GM19397 (cell line): ENCODE results near the gene CDH13.
"Not testable (repeated sequence)": the region's sequence is repeated elsewhere in the genome, so short reads cannot be mapped to it uniquely, and the experiment has no call there.

Source experiments
- ATAC-seq: cut with Tn5 transposase; IDR thresholded peaks from one replicate; pipeline ENCODE4 v1.9.1; 2021; ENCODE audit warnings: mild to moderate bottlenecking, moderate library complexity; ENCODE audit not compliant: unreplicated experiment

Gene CDH13

DNA sequence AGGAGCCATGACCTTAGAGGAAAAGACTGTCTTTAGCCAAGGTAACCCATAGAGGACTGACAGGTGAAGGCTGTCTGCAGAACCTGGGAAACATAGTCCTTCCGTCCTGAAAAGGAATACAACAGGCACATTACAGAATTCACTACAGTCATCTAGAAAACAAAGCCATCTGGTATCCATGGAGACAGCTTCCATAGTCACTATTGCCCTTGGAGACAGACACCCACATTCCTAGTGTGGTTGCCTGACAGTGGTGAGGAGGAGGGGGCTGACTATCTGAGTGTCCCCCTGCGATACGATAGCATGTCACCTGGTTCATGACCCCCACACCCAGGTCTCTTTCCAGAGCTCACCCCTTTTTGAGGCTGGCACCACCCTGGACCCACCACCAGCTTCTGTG, 254.7 kb downstream of the CDH13 start:
- no peak for ATAC-seq

DNA sequence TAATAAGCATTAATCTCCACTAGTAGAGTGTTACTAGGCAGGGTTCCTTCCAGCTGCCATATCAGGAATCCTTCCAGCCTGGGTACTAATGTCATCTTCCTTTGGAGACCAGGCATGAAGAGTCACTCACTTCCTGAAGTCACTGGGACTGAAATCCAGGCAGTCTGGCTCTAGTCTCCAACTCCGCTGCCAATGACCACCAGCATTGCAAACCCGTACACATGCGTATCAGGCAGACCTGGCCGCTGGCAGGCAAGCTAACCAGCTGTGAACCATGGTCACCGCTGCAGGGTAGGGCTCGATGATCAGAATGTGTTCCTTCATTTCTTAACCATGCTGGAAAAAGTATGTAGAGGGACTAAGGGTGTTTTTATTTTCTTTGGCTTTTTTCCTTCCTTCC, 255.5 kb downstream of the CDH13 start:
- ATAC-seq, result no peak

DNA sequence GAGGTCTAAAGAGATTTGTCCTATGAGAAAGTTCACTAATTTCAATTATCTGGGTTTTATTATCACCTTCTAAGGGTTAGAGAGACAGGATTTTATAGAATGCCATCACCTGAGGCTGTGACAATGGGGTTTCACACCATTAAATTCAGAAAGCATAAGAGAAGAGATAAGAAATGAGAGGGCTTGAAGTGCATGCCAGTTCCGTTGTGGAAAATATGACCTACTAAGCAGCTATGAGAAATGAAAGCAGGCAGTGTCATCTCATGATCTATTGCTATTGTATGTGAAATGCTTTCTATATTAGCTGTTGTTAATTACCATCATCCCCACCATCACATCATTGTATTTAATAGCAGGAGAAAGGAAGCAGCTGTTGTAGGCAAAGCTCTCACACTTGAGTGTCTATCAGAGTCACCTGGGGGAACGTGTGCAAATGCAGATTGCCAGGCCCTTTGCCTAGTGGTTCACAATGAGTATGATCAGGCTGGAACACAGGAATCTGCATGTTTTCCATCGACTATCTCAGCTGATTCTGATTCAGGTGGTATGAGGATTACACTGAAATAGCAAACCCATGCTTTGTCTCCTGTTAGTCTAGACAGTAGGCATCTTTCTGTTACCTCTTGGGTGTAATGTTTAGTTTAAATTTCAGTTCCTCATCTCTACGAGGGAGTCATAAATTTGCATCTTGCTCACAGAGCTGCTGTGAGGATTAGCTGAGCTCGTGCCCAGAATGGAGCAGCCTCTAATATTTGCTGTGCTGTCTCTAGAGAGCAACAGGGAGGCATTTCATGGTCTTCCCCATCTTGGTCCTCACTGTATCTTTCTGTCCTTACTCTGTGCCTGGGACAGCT, 256.4 kb downstream of the CDH13 start:
- ATAC-seq, result peak; percentile 86

DNA sequence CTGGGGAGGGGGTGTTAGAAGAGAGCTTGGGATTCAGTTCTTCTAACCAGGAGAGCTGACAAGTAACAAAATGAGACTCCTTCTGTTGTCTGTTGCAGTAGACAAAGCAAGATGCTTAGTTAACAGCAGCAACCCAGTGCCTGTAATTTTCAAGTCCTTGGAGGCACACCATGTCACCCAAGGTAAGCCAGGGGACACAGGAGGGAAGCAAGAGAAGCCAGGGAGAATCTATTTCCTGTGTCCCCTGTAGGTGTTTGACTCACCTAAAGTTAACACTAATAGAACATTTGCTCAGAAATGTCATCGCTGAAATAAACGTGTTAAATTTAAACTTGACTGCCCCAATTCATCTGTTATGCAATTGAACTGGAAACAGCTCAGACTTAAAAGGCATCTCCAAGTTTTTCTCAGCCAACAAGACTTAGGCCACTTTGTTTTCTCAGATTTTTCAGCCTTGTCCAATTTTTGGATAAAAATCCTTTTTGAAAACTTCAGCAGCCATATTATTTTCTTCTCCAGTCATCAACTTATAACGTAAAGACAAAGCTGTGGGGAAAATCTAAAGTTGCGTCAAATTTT, 257.6 kb downstream of the CDH13 start:
- ATAC-seq, result no peak

DNA sequence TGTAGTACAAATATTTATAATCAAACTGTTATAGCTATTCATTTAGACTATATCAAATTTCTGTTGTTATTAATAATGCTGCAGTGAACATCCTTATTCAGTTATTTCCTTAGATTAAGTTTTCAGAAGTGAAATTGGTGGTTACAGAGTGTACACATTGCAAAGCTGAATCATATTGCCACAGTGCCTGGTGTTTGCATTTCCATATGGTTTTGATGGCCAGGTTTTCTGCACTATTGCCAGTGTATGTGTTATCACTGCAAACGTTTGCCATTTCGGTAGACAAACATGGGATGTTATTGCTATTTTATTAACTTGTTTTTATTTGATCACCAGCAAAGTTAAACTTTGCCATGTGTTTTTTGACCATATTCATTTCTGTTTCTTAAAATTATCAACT, 259.4 kb downstream of the CDH13 start:
- no peak for ATAC-seq

DNA sequence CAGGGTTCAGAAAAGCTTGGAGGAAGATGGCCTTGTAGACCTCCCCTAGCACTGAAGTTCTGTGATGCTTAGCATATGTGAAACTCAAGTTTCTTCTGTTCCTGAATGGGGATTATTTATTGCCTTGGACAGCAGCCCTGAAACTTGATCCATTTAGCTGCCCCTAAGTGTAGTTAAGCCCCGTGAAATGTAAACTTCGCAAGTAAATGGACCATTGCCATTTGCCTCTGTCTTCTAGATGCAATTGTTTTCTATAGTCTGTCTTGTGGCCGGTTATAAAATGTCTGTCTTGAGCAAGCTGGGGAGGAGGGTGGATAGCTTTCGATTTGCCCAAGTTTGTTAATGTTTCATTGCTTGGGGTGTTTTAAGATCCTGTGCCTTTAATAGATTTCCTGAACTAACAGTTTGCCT, 261.8 kb downstream of the CDH13 start:
- no peak for ATAC-seq

DNA sequence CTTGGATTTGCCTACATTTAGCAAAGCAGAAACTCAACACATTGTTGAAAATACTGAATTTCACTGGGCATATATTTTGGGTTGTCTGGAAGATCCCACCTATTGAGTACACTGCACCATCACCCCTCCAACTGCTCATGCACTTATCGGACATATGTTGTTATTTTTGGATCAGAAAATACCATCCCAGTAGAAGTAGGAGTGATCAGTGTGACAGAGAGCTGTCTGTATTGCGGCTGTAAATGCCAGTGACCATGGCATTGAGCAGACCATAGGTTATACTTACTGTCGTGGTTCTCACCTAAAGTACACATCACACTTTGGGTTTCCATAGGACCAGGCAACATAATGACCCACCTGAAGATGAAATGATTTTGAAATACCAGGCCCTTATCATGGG, 264.7 kb downstream of the CDH13 start:
- no peak for ATAC-seq

DNA sequence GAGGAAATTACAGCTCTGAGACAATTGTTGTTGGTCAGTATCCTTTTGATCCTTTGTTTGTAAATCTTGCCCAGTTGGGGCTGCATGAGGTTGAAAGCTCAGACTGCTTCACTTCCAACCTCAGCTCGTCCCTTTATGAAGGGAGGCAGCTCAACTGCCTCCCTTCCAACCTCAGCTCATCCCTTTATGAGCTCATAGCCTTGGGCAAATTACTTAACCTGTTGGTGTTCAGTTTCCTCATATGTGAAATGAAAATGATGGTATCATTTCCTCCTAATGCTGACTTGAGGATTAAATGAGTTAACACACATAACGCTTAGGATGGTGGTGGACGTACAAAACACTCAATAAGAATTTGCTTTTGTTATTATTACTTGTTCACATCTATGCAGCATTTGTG, 265.1 kb downstream of the CDH13 start:
- no peak for ATAC-seq

DNA sequence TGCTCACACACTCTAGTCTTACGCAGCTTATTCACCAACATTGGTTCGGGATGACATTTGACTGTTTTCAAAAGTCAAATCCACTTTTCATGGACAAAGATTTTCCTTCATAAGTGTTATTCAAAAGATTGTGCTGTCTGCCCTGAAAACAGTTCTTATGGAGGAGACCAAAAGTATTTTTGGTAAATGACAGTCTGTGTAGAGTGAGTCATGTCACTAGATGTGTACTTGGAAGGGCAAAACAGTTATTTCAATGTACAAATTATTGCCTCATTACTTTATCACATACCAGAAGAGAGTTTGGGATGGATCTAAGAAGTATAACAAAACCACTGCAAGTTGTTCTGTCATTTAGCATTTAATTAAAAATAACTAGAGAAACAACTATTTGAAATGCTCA, 265.6 kb downstream of the CDH13 start:
- ATAC-seq, result no peak

DNA sequence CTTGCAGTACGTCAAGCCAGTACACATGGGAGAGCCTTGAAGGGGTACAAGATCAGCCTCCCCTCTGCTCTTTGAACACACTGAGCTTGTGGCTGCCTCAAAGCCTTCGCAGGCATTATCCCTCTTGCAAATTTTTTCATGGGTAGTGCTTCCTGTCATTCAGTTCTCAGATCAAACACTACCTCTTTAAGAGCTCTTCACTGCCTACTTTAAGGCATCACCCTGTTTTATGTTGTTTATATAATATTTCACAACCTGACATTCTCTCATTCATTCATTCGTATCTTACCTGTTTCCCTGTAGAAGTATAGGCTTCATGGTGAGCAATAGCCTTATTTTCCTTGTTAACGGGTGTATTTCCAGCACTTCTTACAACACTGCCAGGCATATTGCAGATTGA, 269.1 kb downstream of the CDH13 start:
- ATAC-seq, result no peak

DNA sequence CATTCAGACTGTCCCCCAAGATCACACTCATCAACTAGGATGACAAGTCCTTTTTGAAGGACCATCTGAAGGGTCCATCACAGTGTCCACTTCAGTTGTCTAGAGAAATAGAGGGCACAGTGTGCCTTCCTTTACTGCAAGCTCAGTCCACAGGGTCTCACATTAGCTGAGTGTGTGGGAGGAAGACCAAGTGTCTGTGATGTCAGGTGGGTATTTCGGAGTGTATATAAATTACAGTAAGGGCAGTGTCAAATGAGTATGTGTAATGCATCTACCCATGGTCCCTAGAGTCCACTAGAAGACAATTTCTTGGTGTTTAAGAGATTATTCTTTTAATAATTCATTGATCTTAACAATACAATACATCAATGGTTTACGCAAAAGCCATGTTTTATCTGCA, 272.2 kb downstream of the CDH13 start:
- ATAC-seq, result no peak

DNA sequence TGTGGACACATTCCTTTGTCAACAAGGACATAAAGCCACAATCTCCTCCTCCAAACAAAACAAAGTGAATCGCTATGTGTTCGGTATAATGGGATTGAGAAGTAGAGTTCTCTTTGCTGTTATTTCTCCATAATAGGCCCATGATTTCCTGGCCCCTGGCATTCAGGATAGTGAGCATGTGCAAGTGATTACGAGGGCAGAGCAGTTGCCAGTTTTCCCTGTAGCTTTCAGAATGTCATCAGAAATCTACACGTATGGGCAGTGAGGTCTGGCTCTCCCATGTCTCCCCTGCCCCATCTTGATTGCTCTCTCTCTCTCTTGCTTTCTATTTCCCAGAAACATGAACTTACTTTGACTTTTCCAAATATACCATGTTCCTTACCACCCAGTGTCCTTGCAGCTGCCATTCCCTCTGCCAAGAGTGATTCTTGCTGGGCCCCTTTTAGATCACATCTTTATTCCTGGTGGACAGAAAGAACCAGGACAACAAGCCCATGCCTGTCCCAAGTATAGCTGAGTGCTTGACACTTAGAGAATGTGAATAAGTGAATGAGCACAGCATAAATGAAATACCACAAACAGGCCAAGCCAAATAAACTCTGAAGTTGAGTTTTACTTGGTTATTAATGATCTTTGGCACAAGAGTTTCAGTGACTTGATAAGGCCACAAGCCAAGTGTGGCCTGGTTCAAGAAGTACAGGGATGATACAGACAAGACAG, 273.1 kb downstream of the CDH13 start:
- ATAC-seq, result no peak

DNA sequence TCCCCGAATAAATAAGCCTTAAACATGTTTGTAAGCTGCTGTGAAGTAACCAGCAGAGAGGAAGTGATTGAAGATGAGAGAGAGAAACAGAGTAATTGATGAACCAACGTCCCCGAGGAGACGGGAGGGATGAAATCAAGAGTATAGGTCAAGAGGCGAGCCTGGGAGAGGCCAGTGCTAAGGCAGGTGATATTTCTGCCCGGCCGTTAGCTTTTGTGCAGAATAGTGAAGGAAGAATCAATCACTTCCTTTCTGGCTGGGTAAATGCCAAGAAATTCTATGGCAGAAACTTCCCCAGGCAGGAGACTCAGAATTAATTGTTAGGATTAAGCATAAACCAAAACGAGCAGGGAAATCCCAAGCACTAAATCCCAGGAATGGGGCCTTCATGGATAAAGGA, 273.8 kb downstream of the CDH13 start:
- ATAC-seq, result no peak

DNA sequence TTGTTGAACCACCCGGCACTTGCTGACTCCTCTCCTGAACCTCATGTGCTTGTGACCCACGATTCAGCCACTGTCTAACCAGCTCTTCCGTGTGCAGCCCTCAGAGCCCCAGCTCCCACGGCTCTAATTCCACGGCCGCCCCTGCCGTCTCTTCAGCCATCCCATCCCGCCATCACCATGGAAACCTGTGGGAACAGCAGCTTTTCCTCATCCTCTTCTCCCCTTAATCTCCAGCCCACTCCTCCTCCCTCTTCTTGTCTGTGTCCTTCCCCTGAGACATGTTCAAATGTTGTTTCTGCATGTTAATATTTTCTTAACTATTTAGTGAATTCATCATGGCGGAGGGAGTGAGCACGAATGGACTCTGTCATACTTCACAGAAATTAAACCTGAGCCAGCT, 285.2 kb downstream of the CDH13 start:
- ATAC-seq, result no peak

DNA sequence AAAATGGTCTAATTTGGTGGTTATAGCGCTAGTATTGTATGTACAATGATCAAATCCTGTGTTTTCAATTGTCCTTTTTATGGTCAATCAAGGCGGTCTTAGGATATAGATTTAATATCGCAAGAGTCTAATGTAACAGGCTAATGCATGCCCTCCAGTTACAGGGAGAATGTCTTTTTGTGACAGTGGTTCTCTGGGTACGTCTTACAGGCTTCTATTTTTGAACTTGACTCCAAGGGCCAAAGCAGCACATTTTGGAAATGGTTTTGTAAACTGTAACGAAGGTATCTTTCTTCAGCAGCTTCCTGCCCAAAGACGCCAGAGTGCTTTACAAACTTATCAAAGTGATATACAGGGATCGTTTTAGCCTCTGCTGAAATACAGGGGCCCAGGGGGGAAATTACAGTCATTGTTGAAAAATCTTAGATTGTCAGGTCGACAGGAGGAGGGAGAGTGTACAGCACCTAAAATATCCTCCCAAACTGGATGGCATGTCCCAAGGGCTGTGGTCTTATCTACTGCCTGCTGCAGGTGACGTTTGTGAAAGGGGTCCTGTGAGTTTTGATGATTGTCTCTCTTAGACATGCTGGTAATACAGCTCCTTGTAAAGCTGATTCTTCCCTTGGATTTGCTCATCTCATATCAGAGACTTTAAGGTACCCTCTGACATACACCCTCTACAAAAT, 288.5 kb downstream of the CDH13 start:
- no peak for ATAC-seq

DNA sequence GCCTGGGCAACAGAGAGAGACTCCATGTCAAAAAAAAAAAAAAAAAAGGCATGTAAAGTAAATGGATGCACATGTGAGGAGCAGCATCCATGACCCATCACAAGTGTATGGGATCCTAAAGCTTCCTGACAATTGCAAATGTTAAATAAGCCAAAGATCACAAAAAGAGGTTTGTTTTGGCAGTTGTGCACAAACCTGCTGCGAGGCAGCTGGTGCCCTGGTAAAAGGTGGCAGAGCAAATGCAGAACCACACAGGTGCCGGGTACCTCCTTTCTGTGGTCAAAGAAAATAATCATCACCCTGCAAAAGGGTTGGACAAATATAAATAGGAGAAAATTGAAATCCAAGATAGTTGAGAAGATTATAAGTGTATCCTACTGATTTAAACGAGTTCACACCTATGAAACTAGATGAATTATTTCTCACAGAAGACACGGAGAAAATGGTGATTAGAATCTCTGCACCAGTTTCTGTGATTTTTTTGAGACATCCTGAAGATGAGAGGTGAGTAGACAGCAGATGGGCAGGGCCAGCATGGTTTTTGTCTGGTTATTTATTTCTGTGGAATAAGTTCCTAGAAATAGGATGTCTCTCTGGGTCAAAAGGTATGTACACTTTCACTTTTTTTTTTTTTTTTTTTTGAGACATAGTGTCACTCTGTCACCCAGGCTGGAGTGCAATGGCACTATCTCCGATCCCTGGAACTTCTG, 291.3 kb downstream of the CDH13 start:
- ATAC-seq, result no peak

DNA sequence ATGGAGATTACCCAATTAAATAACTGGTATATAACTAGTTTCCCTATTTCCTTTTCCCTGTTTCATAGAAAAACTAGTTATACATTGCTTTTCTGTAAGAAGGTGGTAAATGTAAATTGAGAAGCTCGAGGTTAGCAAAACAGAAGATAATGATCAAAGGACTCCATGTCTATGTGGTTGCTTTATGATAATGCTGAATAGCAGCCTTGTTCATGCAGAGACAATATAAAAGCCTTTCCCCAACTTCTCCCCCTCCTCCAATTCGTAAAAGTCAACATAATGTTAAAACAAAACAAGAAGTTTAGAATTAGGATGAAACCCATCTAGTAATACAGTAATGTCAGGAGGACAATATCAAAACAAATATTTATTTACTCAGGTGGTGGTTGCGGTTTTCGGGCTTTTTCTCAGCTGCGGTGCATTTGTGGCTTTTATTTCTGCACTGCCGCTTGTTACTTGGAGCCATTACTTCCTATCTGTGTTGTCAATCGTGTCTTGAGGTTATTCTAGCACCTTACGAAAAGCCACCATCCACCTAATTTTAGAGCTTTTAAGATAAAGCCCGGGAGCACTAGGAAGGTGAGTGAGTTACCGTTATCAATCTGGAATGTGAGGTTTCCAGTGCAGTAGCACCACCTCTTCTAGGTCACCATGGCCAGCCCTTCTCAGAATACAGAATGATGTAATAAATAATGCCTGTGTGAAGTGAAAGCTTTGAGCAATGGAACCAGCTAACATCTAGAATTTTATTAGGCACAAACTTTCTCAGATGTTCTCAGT, 297.5 kb downstream of the CDH13 start:
- no peak for ATAC-seq

DNA sequence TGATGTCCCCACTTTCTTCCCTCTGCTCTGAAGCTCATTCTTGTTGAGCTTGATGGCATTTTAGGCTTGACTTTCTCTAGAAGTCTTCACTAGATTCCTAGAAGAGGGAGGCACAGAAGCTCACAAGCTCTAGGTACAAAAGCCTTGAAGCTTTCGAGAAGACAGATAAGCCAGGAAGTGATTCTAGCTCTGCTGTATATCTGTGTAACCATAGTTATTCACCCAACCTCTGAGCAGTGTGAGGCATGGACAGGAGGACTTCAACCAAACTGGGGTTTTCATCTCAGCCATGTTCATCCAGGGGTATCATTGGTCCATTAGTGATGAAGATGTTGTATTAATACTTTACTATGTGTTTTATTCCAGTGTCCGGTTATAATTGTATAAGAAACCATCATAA, 299.7 kb downstream of the CDH13 start:
- ATAC-seq, result no peak

DNA sequence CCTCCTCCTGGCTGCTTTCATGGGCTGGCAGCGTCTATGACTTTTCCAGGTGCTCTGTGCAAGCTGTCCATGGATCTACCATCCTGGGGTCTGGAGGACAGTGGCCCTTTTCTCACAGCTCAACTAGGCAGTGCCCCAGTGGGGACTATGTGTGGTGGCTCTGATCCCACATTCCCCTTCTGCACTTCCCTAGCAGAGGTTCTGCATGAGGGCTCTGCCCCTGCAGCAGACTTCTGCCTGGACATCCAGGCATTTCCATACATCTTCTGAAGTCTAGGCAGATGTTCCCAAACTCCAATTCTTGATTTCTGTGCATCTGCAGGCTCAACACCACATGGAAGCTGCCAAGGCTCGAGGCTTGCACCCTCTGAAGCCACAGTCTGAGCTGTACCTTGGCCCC, 307.2 kb downstream of the CDH13 start:
- ATAC-seq, result not testable (repeated sequence)

DNA sequence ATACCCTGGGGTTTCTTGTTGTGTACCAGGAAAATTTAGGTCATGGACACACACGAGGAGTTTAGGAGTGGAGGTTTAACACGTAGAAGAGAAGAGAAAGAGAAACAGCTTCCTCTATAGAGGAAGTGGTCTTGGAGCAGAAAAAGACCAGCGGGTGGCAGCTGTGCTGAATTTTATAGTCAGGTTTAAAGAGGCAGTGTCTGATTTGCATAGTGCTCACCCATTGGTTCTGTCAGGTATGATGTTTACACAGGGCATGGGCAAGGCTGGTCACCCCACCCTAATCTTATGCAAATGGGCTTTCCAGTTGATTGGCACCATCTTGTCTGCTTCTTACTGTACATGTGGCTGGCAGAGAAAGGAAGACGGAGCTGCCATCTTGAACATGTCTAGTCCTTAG, 309.0 kb downstream of the CDH13 start:
- ATAC-seq, result no peak
